Measurements from ENCODE around the gene BUD23. TPM values are rescaled to one million over a fixed set of nuclear protein-coding genes. Genes with fewer than 3 reads are reported as not detected.
"Not testable (repeated sequence)": the region's sequence is repeated elsewhere in the genome, so short reads cannot be mapped to it uniquely, and the experiment has no call there.

Gene BUD23
- total RNA-seq, 1 donor from 2014 or later, result 38.4 TPM

DNA sequence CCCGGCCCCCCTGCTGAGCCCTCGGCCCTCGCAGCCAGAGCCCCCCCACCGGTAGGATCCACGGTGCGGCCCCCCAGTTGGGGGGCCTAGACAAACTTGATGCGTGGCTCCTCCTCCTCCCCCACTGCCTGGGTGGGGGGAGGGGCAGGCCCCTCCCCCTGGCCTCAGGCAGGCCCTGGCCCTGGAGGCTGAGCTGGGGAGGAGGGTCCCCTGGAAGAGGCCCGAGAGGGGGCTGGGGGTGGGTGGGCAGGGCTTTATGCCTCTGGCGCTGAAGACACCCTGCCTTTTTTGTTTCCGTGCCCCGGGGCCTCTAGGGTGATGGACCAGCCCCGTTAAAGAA lies 12.1 kb upstream of the BUD23 start:
- H3K9me3 ChIP-seq, result no peaks in the 10 kb centered on the region
- H3K27ac ChIP-seq, result no peak overlapping the region
- no peaks in the 10 kb centered on the region for H3K36me3 ChIP-seq
- intact Hi-C loops (cut with DNase I), result no loop called here
- DNase-seq, result no peak
- peaks cover 8% of the 10 kb centered on the region for H3K4me1 ChIP-seq
- no peaks in the 10 kb centered on the region for H3K27me3 ChIP-seq
- H3K4me3 ChIP-seq, result no peak overlapping the region
- ATAC-seq, result no peak
- TF ChIP-seq, protein P1, sequence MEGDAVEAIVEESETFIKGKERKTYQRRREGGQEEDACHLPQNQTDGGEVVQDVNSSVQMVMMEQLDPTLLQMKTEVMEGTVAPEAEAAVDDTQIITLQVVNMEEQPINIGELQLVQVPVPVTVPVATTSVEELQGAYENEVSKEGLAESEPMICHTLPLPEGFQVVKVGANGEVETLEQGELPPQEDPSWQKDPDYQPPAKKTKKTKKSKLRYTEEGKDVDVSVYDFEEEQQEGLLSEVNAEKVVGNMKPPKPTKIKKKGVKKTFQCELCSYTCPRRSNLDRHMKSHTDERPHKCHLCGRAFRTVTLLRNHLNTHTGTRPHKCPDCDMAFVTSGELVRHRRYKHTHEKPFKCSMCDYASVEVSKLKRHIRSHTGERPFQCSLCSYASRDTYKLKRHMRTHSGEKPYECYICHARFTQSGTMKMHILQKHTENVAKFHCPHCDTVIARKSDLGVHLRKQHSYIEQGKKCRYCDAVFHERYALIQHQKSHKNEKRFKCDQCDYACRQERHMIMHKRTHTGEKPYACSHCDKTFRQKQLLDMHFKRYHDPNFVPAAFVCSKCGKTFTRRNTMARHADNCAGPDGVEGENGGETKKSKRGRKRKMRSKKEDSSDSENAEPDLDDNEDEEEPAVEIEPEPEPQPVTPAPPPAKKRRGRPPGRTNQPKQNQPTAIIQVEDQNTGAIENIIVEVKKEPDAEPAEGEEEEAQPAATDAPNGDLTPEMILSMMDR (IDR thresholded peaks at IDR 0.05), result no peak

DNA sequence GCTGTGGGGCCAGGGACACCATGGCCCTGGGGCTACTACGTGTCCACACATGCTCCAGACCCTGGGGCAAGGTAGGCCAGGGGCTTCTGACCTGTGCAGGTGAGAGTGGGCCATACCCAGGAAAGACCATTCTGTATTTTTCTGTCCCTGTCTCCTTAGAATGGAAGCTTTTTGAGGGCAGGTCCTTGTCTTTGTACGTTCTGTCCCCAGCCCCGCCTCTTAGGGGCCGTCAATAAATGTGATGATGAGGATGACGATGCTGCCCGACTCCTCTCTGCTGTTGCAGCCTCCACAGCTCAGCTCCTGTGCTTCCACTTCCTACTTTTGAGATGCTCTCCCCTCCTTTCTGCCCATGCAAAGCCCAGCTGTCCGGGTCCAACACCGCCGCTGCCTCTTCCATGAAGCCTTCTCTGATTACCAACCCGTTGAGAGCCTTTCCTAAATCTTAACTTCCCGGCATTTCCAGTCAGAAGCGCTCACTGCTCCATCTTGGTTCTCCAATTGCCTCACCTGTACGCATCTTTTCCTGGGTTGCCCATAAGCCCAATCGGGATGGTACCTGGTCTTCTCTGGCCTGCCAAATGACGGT lies 11.4 kb upstream of the BUD23 start:
- Histone ChIP-seq H3K36me3 (no peaks in the 10 kb centered on the region), H3K9me3 (no peaks in the 10 kb centered on the region), H3K4me1 (peaks cover 8% of the 10 kb centered on the region), H3K4me3 (no peak overlapping the region), H3K27me3 (no peaks in the 10 kb centered on the region), H3K27ac (no peak overlapping the region)
- TF ChIP-seq, protein P1 (IDR thresholded peaks at IDR 0.05), result no peak
- no peak for ATAC-seq
- intact Hi-C loops (cut with DNase I), result no loop called here
- no peak for DNase-seq

DNA sequence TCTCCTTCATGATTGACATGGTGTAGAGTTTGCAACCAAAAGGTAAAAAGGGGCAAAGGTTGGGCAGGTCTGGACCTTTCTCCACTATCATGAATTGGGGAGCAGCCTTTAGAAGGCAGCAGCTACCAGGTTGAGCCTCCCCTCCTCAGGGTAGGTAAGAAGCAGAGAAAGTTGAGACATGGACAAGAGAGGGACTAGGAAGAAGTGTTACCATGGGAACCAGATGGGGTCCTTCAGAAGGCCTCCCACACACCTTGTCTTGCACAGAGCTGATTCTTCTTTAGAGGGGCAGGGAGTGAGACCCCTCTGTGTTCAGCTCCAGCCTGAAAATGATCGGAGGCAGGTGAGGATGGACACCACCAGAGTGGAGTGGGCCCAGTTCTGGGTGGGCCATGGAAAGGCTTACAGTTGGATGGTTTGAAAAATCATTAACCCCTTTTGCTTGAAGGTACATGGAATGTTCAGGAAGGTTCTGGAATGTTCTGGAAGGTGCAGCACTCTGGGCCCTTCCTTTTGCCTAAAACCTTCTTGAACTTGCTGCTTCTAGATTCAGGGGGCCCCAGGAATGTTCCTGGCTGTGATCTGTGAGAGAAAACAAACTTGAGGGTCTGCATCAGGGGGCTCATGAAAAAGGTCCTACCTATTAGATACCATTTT lies 8.8 kb upstream of the BUD23 start:
- H3K27ac ChIP-seq, result no peak overlapping the region
- H3K4me3 ChIP-seq, result no peak overlapping the region
- intact Hi-C loops (cut with DNase I), result no loop called here
- no peaks in the 10 kb centered on the region for H3K27me3 ChIP-seq
- H3K36me3 ChIP-seq, result no peaks in the 10 kb centered on the region
- no peak for DNase-seq
- TF ChIP-seq, protein P1 (IDR thresholded peaks at IDR 0.05), result no peak
- no peaks in the 10 kb centered on the region for H3K9me3 ChIP-seq
- no peak for ATAC-seq
- no peaks in the 10 kb centered on the region for H3K4me1 ChIP-seq

DNA sequence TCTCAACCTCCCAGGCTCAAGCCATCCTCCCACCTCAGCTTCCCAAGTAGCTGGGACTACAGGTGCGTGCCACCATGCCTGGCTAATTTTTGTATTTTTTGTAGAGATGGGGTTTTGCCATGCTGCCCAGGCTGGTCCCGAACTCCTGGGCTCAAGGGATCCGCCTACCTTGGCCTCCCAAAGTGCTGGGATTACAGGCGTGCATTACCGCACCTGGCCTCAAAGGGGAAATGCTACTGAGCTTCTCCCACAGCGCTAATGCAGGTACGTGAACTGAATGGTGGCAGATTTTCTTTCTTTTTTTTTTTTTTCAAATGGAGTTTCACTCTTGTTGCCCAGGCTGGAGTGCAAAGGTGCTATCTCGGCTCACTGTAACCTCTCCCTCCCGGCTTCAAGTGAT lies 7.3 kb upstream of the BUD23 start:
- H3K27ac ChIP-seq; H3K36me3 ChIP-seq; H3K4me1 ChIP-seq; DNase-seq; ATAC-seq; H3K4me3 ChIP-seq; intact Hi-C loops (cut with DNase I); H3K27me3 ChIP-seq; H3K9me3 ChIP-seq: not testable (repeated sequence)

DNA sequence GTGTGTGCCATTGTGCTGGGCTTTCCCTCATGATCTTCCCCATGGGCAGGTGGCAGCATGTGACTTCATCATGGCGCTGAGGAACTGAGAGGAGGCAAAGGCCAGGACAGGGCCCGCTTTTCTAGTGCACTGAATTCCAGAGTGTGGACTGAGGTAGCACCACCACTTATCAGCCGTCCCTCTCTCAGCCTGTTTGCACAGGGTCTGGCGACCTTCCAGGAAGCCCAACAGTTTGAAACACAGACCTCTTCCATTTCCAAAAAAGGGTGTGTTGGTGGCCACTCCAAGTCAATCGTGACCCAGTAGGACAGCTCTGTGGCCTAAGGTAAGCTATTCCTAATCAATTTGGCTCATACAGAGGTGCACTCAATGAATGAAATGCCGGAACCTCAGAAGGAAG lies 4.5 kb upstream of the BUD23 start:
- no peaks in the 10 kb centered on the region for H3K27me3 ChIP-seq
- intact Hi-C loops (cut with DNase I), result no loop called here
- DNase-seq (no peak), ATAC-seq (peak; percentile 2)
- H3K27ac ChIP-seq, result no peak overlapping the region
- peaks cover 24% of the 10 kb centered on the region for H3K4me1 ChIP-seq
- no peaks in the 10 kb centered on the region for H3K9me3 ChIP-seq
- H3K36me3 ChIP-seq, result no peaks in the 10 kb centered on the region
- TF ChIP-seq, protein P1 (IDR thresholded peaks at IDR 0.05), result no peak
- no peak overlapping the region for H3K4me3 ChIP-seq

DNA sequence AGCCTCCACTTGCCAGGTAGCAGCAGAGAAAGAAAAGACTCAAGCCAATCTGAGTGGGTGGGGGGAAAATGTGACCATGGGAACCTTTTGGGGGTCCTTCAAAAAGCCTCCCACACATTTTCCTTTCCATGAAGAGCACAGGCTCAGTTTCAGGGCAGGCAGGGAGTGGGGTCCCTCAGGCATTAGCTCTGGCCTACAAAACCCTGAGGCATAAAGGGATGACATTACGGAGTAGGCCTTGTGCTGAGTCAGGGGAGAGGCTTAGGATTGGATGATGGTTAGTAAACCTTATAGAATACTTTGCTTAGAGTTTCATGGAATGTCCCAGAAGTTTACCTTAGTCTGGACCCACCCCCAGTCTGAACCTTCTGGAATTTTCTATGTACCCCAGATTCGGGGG lies 3.7 kb upstream of the BUD23 start:
- no peak for ATAC-seq
- no peak overlapping the region for H3K27ac ChIP-seq
- H3K4me1 ChIP-seq, result peaks cover 24% of the 10 kb centered on the region
- no peaks in the 10 kb centered on the region for H3K36me3 ChIP-seq
- TF ChIP-seq, protein P1 (IDR thresholded peaks at IDR 0.05), result no peak
- H3K27me3 ChIP-seq, result no peaks in the 10 kb centered on the region
- no peaks in the 10 kb centered on the region for H3K9me3 ChIP-seq
- DNase-seq, result no peak
- no peak overlapping the region for H3K4me3 ChIP-seq
- intact Hi-C loops (cut with DNase I), result no loop called here

Measured in upper lobe of right lung (tissue), 1 donor.